ACC112 (cell line): ENCODE results near the gene FSCN2.

Source experiments
- H2AFZ ChIP-seq: fragments of 200-600 bp; sonication (generic); one replicate; pipeline ENCODE4 v1.6.0; 2017; ENCODE audit warnings: antibody characterized with exemption, low read length; ENCODE audit not compliant: unreplicated experiment
- H3K27ac ChIP-seq: fragments of 200-600 bp; sonication (generic); 2 replicates; pipeline ENCODE4 v1.5.1; 2014; ENCODE audit warnings: low read depth, mild to moderate bottlenecking, antibody characterized with exemption, low read length, moderate library complexity
- H3K27me3 ChIP-seq: fragments of 200-600 bp; sonication (generic); 2 replicates; pipeline ENCODE4 v1.6.1; 2014; ENCODE audit warnings: mild to moderate bottlenecking, antibody characterized with exemption, low read length, moderate library complexity, mixed read lengths; ENCODE audit not compliant: insufficient read depth
- H3K36me3 ChIP-seq: fragments of 200-600 bp; sonication (generic); 2 replicates; pipeline ENCODE4 v1.6.1; 2016; ENCODE audit warnings: mild to moderate bottlenecking, antibody characterized with exemption, low read length, moderate library complexity, mixed read lengths; ENCODE audit not compliant: insufficient read depth
- H3K4me1 ChIP-seq: fragments of 200-600 bp; sonication (generic); one replicate; pipeline ENCODE4 v1.6.1; 2016; ENCODE audit warnings: low read length, mixed read lengths; ENCODE audit not compliant: insufficient read depth, unreplicated experiment, control insufficient read depth
- H3K4me3 ChIP-seq: fragments of 200-600 bp; sonication (generic); 2 replicates; pipeline ENCODE4 v1.5.1; 2014; ENCODE audit warnings: mild to moderate bottlenecking, low read depth, low read length
- H3K79me2 ChIP-seq: fragments of 200-600 bp; sonication (generic); one replicate; pipeline ENCODE4 v1.6.0; 2016; ENCODE audit warnings: low read length; ENCODE audit not compliant: control insufficient read depth, unreplicated experiment, insufficient read depth

Gene FSCN2

GRCh38 chr17:81574643-81574956, 46.4 kb downstream of the FSCN2 start:
- no peak overlapping the region for H2AFZ ChIP-seq

GRCh38 chr17:81575836-81576235, 47.7 kb downstream of the FSCN2 start:
- Histone ChIP-seq H3K4me3 (0 out of 2 replicates have a peak overlapping the region, but pooled peaks have one; percentile 37), H3K27me3 (no peaks in the 10 kb centered on the region), H2AFZ (no peak overlapping the region), H3K79me2 (peaks cover 40% of the 10 kb centered on the region), H3K27ac (no peak overlapping the region), H3K4me1 (peaks cover 44% of the 10 kb centered on the region), H3K36me3 (peaks cover 13% of the 10 kb centered on the region; the same call in 1 of the 2 replicates)

More at GRCh38 chr17:81574643-81574956, 46.4 kb downstream of the FSCN2 start:
- Histone ChIP-seq H3K27ac (no peak overlapping the region), H3K79me2 (peaks cover 34% of the 10 kb centered on the region), H3K4me3 (no peak overlapping the region), H3K27me3 (no peaks in the 10 kb centered on the region), H3K4me1 (peaks cover 36% of the 10 kb centered on the region), H3K36me3 (peaks cover 13% of the 10 kb centered on the region; the same call in 1 of the 2 replicates)

DNA sequence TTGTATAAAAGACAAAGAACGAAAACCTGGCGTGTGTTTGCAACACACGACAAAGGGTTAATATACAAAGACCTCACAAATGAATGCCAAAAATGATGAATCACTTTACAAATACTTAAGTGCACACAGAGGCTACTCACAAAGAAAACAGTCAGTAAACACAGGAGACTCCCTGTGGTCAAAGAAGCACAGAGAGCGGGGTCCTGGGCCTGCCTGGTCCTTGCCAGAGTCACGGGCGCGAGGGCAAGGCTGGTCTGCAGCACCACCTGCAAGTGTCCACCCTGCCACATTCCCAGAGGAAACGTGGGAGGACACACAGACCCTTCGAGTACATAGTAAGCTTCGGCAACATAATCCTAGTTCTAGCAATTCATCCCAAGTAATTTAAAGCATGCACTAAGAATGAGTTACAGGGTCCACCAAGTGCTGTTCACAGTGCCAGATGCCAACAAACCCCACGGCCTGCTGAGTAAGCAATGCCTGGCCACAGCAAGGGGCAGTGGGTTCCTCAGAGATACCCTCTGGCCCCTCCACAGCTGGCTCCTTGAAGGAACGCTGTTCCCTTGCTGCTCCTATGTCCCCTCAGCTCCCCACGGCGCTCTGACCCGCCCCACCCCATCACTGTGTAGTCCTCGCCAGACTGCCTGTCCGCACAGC, 48.6 kb downstream of the FSCN2 start:
- peaks cover 43% of the 10 kb centered on the region for H3K79me2 ChIP-seq

GRCh38 chr17:81577278-81578000, 49.3 kb downstream of the FSCN2 start:
- H2AFZ ChIP-seq: no peak overlapping the region
- peaks cover 47% of the 10 kb centered on the region for H3K79me2 ChIP-seq
- H3K36me3 ChIP-seq: peaks cover 16% of the 10 kb centered on the region; the same call in 1 of the 2 replicates
- peak overlapping the region; percentile 80 for H3K27ac ChIP-seq
- peak overlapping the region; percentile 50 for H3K4me3 ChIP-seq
- no peaks in the 10 kb centered on the region for H3K27me3 ChIP-seq
- H3K4me1 ChIP-seq: peaks cover 52% of the 10 kb centered on the region

More for the DNA sequence above, 48.6 kb downstream of the FSCN2 start:
- Histone ChIP-seq H3K27me3 (no peaks in the 10 kb centered on the region), H3K36me3 (peaks cover 12% of the 10 kb centered on the region; the same call in 1 of the 2 replicates), H3K4me3 (peak overlapping the region; percentile 50), H3K27ac (peak overlapping the region; percentile 80), H2AFZ (no peak overlapping the region), H3K4me1 (peaks cover 45% of the 10 kb centered on the region)

GRCh38 chr17:81578038-81578441, 49.9 kb downstream of the FSCN2 start:
- Histone ChIP-seq H3K4me1 (peaks cover 57% of the 10 kb centered on the region), H3K27me3 (no peaks in the 10 kb centered on the region), H3K27ac (peak overlapping the region; percentile 80), H3K79me2 (peaks cover 44% of the 10 kb centered on the region), H3K36me3 (peaks cover 17% of the 10 kb centered on the region; the same call in 1 of the 2 replicates), H3K4me3 (no peak overlapping the region), H2AFZ (no peak overlapping the region)

GRCh38 chr17:81578561-81579225, 50.5 kb downstream of the FSCN2 start:
- Histone ChIP-seq H3K27me3 (no peaks in the 10 kb centered on the region), H3K4me1 (peaks cover 58% of the 10 kb centered on the region), H2AFZ (no peak overlapping the region), H3K27ac (peak overlapping the region; percentile 80), H3K36me3 (peaks cover 21% of the 10 kb centered on the region; the same call in 1 of the 2 replicates), H3K79me2 (peaks cover 41% of the 10 kb centered on the region), H3K4me3 (no peak overlapping the region)

- Histone ChIP-seq H3K4me3 (no peak overlapping the region), H2AFZ (no peak overlapping the region), H3K27me3 (no peaks in the 10 kb centered on the region), H3K36me3 (peaks cover 24% of the 10 kb centered on the region; the same call in 1 of the 2 replicates), H3K79me2 (peaks cover 38% of the 10 kb centered on the region), H3K27ac (no peak overlapping the region), H3K4me1 (peaks cover 64% of the 10 kb centered on the region)
Measured at GRCh38 chr17:81579298-81579697, 51.1 kb downstream of the FSCN2 start.

- no peak overlapping the region for H2AFZ ChIP-seq
- peaks cover 27% of the 10 kb centered on the region; the same call in 1 of the 2 replicates for H3K36me3 ChIP-seq
- H3K27me3 ChIP-seq: no peaks in the 10 kb centered on the region
- H3K27ac ChIP-seq: no peak overlapping the region
- peaks cover 32% of the 10 kb centered on the region for H3K79me2 ChIP-seq
- H3K4me3 ChIP-seq: no peak overlapping the region
- H3K4me1 ChIP-seq: peaks cover 66% of the 10 kb centered on the region
Measured at GRCh38 chr17:81579821-81580321, 51.7 kb downstream of the FSCN2 start.

DNA sequence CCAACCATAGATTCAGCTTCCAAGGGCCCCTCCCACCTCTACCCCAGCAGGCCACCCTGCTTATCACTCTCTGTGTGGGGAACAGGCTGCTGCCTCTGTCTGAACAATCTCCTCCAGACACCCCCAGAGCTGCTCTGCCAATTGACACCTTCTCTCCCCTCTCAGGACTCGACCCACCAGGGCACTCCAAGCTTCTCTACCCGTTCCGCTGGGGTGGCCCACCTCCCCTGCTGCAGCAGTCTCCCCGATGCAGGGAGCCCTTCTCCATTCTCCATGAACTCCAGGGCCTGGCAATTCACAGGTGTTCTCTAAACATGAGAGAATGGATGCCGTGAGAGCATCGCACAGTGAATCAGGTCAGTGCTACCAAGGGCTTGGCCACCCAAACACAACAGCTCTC, 52.3 kb downstream of the FSCN2 start:
- H3K36me3 ChIP-seq: peaks cover 25% of the 10 kb centered on the region; the same call in 1 of the 2 replicates
- peaks cover 28% of the 10 kb centered on the region for H3K79me2 ChIP-seq

DNA sequence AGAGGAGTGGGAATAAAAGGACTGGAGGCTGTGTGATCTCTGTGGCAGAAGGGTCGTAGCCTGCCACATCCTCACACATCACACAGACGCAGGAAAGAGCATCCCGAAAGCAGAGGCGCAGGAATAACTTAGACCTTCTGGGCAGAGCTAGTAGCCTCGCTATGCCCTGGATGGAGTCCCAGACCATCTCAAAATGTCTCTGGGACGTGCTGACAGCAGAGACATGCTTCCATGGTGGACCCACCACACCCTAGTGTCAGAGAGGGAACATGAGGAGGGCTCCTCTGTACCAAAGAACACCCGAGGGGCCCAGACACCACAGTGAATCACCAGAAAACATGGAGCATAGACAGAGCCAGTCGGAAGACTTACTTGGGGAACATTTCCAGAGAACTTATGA, 53.6 kb downstream of the FSCN2 start:
- no peaks in the 10 kb centered on the region for H3K27me3 ChIP-seq
- H2AFZ ChIP-seq: no peak overlapping the region
- H3K4me3 ChIP-seq: no peak overlapping the region
- no peak overlapping the region for H3K27ac ChIP-seq
- H3K4me1 ChIP-seq: peaks cover 53% of the 10 kb centered on the region
- H3K36me3 ChIP-seq: peaks cover 23% of the 10 kb centered on the region; the same call in 1 of the 2 replicates
- peaks cover 19% of the 10 kb centered on the region for H3K79me2 ChIP-seq

More for the DNA sequence above, 52.3 kb downstream of the FSCN2 start:
- H3K27ac ChIP-seq: no peak overlapping the region
- no peak overlapping the region for H3K4me3 ChIP-seq
- H3K4me1 ChIP-seq: peaks cover 64% of the 10 kb centered on the region
- H3K27me3 ChIP-seq: no peaks in the 10 kb centered on the region
- no peak overlapping the region for H2AFZ ChIP-seq
